HPDE6-E6E7 (cell line): ENCODE results near the gene SCNN1A.

ENCODE experiments used
- DNase-seq: peaks from one replicate; pipeline ENCODE4 v3.0.0; 2011; ENCODE audit warnings: missing footprints; ENCODE audit errors: extremely low spot score

Gene SCNN1A

GRCh38 chr12:6317693-6318439 lies 57.5 kb downstream of the SCNN1A start:
- DNase-seq, result no peak

GRCh38 chr12:6316921-6317692 lies 58.3 kb downstream of the SCNN1A start:
- DNase-seq, result no peak

GRCh38 chr12:6315704-6316597 lies 59.4 kb downstream of the SCNN1A start:
- DNase-seq, result no peak

GRCh38 chr12:6315184-6315583 lies 60.2 kb downstream of the SCNN1A start:
- no peak for DNase-seq

- no peak for DNase-seq
These were observed 60.6 kb downstream of the SCNN1A start for GRCh38 chr12:6314776-6315175.

GRCh38 chr12:6313326-6313940 lies 61.9 kb downstream of the SCNN1A start:
- DNase-seq, result no peak

- DNase-seq, result peak; percentile 87
These were observed 62.6 kb downstream of the SCNN1A start for GRCh38 chr12:6312529-6313325.

GRCh38 chr12:6311822-6312528 lies 63.4 kb downstream of the SCNN1A start:
- DNase-seq, result no peak

GRCh38 chr12:6310771-6311610 lies 64.4 kb downstream of the SCNN1A start:
- no peak for DNase-seq

- no peak for DNase-seq
These were observed 67.8 kb downstream of the SCNN1A start for GRCh38 chr12:6307529-6307928.

- DNase-seq, result no peak
These were observed 68.7 kb downstream of the SCNN1A start for GRCh38 chr12:6306599-6307220.

GRCh38 chr12:6306151-6306550 lies 69.2 kb downstream of the SCNN1A start:
- DNase-seq, result no peak

GRCh38 chr12:6303071-6303470 lies 72.3 kb downstream of the SCNN1A start:
- no peak for DNase-seq

GRCh38 chr12:6302621-6303020 lies 72.7 kb downstream of the SCNN1A start:
- DNase-seq, result no peak

GRCh38 chr12:6301721-6302120 lies 73.6 kb downstream of the SCNN1A start:
- DNase-seq, result no peak

GRCh38 chr12:6297170-6297569 lies 78.2 kb downstream of the SCNN1A start:
- no peak for DNase-seq
